A549 (cell line): ENCODE measurements around the gene ARIH1. TPM values are rescaled to one million over a fixed set of nuclear protein-coding genes. Genes with fewer than 3 reads are reported as not detected.
"Not testable (repeated sequence)": the region's sequence is repeated elsewhere in the genome, so short reads cannot be mapped to it uniquely, and the experiment has no call there.

Experiments
- ATAC-seq, 2 experiments: fragments of 200-7000 bp in 1 of 2; fragments of >200 bp in 1 of 2; cut with Nextera tagmentation in 1 of 2; cut with Tn5 transposase in 1 of 2; 3 replicates each; pipeline versions ENCODE4 v1.8.0 to v1.9.1; 2018 to 2020; ENCODE audit warnings: mild to moderate bottlenecking in 1 of 2, moderate library complexity in 1 of 2
- CTCF ChIA-PET: fragments of 300-600 bp; sonication (Branson Sonifier 250); formaldehyde crosslinking; extraction: SDS; loops from one replicate; lab custom pipeline; 2021; ENCODE audit warnings: antibody characterized with exemption, inconsistent platforms; lab: Yijun Ruan, JAX
- POLR2A ChIA-PET: fragments of 350-600 bp; formaldehyde crosslinking; extraction: SDS; loops from one replicate; lab custom pipeline; 2021; ENCODE audit warnings: antibody characterized with exemption, inconsistent platforms; lab: Yijun Ruan, JAX
- DNase-seq, 2 experiments: peaks; one replicate each; pipeline versions ENCODE4 v3.0.0 to v3.0.0-alpha.2; 2011 to 2016; ENCODE audit warnings: low read depth in 1 of 2, low spot score in 1 of 2
- FAIRE-seq: peaks from 2 replicates; lab custom pipeline; 2011; peaks lifted over from hg19 to GRCh38; lab: Jason Lieb, UNC
- H3K27ac ChIP-seq, 2 experiments: fragments of >200 bp; sonication (Bioruptor Twin); formaldehyde crosslinking; 3 replicates each; pipeline ENCODE4 v1.5.1; 2016 to 2017
- H3K4me1 ChIP-seq: fragments of >200 bp; sonication (Bioruptor Twin); formaldehyde crosslinking; 3 replicates; pipeline ENCODE4 v1.6.1; 2016
- H3K4me2 ChIP-seq: fragments of >200 bp; sonication (Bioruptor Twin); formaldehyde crosslinking; 3 replicates; pipeline ENCODE4 v1.6.1; 2016
- H3K4me3 ChIP-seq: fragments of >200 bp; sonication (Bioruptor Twin); formaldehyde crosslinking; 3 replicates; pipeline ENCODE4 v1.5.1; 2016
- H3K9me3 ChIP-seq: fragments of >200 bp; sonication (Bioruptor Twin); formaldehyde crosslinking; 3 replicates; pipeline ENCODE4 v1.6.1; 2016
- WGBS: methylation state at CpG from one replicate; pipeline ENCODE4 v1.1.6; 2017; ENCODE audit errors: missing lambda C conversion rate; 5-methylcytosine and 5-hydroxymethylcytosine counted together
- polyA plus RNA-seq, 4 experiments: library from polyadenylated mRNA; depleted of rRNA in 3 of 4; stranded (reverse); fragments of >200 nt; fragmentation: RNase III in 1 of 4; extraction: RNeasy Plus Mini Kit Qiagen cat#74134 plus additional on column Dnase treatment in 1 of 4; gene quantifications; 2 replicates in 3 of 4; 3 replicates in 1 of 4; pipeline ENCODE4 v1.2.3, GENCODE V29; 2011 to 2017
- TF ChIP-seq, protein P1 (sequence below): IDR thresholded peaks from 2 replicates; pipeline ENCODE4 v1.6.1; 2012
- TF ChIP-seq, protein P2 (sequence below): IDR thresholded peaks from 2 replicates; pipeline ENCODE4 v1.6.1; 2012; ENCODE audit warnings: low read depth, borderline replicate concordance

The ARIH1 gene
- polyA plus RNA-seq, 2 of the 4 experiments (the other 2 are of a cell fraction): 92.6 to 127 TPM

GRCh38 chr15:72636519-72637282, 162.6 kb downstream of the ARIH1 start:
- peak overlapping the region; percentile 32; the same call in 2 of the 3 replicates for H3K4me3 ChIP-seq

GRCh38 chr15:72639759-72640483, 165.8 kb downstream of the ARIH1 start:
- FAIRE-seq, DNase-seq, H3K4me2 ChIP-seq, H3K4me3 ChIP-seq, CTCF ChIA-PET, H3K27ac ChIP-seq, H3K9me3 ChIP-seq, ATAC-seq, H3K4me1 ChIP-seq, POLR2A ChIA-PET: not testable (repeated sequence)
- WGBS: no CpG with 5 or more reads among the region's 26 CpGs

More at GRCh38 chr15:72636519-72637282, 162.6 kb downstream of the ARIH1 start:
- POLR2A ChIA-PET, H3K9me3 ChIP-seq, H3K4me1 ChIP-seq, CTCF ChIA-PET, FAIRE-seq: not testable (repeated sequence)
- ATAC-seq (peak; percentile 87 to 88), DNase-seq (peak in 1 of 2 experiments; percentile 92)
- Histone ChIP-seq H3K4me2 (peak overlapping the region; percentile 58; the same call in 2 of the 3 replicates), H3K27ac (peak overlapping the region; percentile 56 to 82; a peak in 5 of 6 replicates)
- WGBS: 52% methylated on average over 6 of the region's 43 CpGs
- TF ChIP-seq, protein P1, sequence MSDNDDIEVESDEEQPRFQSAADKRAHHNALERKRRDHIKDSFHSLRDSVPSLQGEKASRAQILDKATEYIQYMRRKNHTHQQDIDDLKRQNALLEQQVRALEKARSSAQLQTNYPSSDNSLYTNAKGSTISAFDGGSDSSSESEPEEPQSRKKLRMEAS: peak; percentile 54
- TF ChIP-seq, protein P2, sequence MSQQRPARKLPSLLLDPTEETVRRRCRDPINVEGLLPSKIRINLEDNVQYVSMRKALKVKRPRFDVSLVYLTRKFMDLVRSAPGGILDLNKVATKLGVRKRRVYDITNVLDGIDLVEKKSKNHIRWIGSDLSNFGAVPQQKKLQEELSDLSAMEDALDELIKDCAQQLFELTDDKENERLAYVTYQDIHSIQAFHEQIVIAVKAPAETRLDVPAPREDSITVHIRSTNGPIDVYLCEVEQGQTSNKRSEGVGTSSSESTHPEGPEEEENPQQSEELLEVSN: peak; percentile 66; the same call in 1 of the 2 replicates

GRCh38 chr15:72642271-72642670, 168.1 kb downstream of the ARIH1 start:
- CTCF ChIA-PET, H3K4me2 ChIP-seq, DNase-seq, H3K4me3 ChIP-seq, ATAC-seq, H3K27ac ChIP-seq, FAIRE-seq, H3K9me3 ChIP-seq, H3K4me1 ChIP-seq, POLR2A ChIA-PET: not testable (repeated sequence)
- WGBS: no CpG with 5 or more reads among the region's 2 CpGs

- DNase-seq, POLR2A ChIA-PET, FAIRE-seq, H3K4me3 ChIP-seq, ATAC-seq, H3K27ac ChIP-seq, H3K4me1 ChIP-seq, H3K9me3 ChIP-seq, CTCF ChIA-PET, H3K4me2 ChIP-seq: not testable (repeated sequence)
- 68% methylated on average over 8 of the region's 10 CpGs for WGBS
These were observed 174.6 kb downstream of the ARIH1 start for GRCh38 chr15:72648631-72649253.

Other genes with a start within 250 kb of the ARIH1 start
- gene PKM, start 243.1 kb upstream of the ARIH1 start, polyA plus RNA-seq (2011; rRNA removed): 2,741 and 3,443 TPM in 2 replicates
- 3,389 to 3,848 TPM (median 3,810 TPM) in 3 replicates for gene PKM, start 243.1 kb upstream of the ARIH1 start, polyA plus RNA-seq (2017; fragmentation: RNase III; extraction: RNeasy Plus Mini Kit Qiagen cat#74134 plus additional on column Dnase treatment)
- 167 and 197 TPM in 2 replicates for gene PARP6, start 201.8 kb upstream of the ARIH1 start, polyA plus RNA-seq (2011; rRNA removed)
- gene PARP6, start 201.8 kb upstream of the ARIH1 start, polyA plus RNA-seq (2017; fragmentation: RNase III; extraction: RNeasy Plus Mini Kit Qiagen cat#74134 plus additional on column Dnase treatment): 70.3 to 83.3 TPM (median 78.0 TPM) in 3 replicates
- gene CELF6, start 154.2 kb upstream of the ARIH1 start, polyA plus RNA-seq (2011; rRNA removed): 0.16 and 0.24 TPM in 2 replicates
- gene CELF6, start 154.2 kb upstream of the ARIH1 start, polyA plus RNA-seq (2017; fragmentation: RNase III; extraction: RNeasy Plus Mini Kit Qiagen cat#74134 plus additional on column Dnase treatment): 0.14 TPM in 1 of 3 replicates, not detected in the others
- 148 and 180 TPM in 2 replicates for gene HEXA, start 98.3 kb upstream of the ARIH1 start, polyA plus RNA-seq (2011; rRNA removed)
- gene HEXA, start 98.3 kb upstream of the ARIH1 start, polyA plus RNA-seq (2017; fragmentation: RNase III; extraction: RNeasy Plus Mini Kit Qiagen cat#74134 plus additional on column Dnase treatment): 104 to 112 TPM (median 106 TPM) in 3 replicates
- gene TMEM202, start 76.0 kb upstream of the ARIH1 start, polyA plus RNA-seq (2011; rRNA removed): not detected in 2 replicates
- gene TMEM202, start 76.0 kb upstream of the ARIH1 start, polyA plus RNA-seq (2017; fragmentation: RNase III; extraction: RNeasy Plus Mini Kit Qiagen cat#74134 plus additional on column Dnase treatment): not detected in 3 replicates
- gene GOLGA6B, start 180.4 kb downstream of the ARIH1 start, polyA plus RNA-seq (2011; rRNA removed): not detected in 2 replicates
- not detected in 3 replicates for gene GOLGA6B, start 180.4 kb downstream of the ARIH1 start, polyA plus RNA-seq (2017; fragmentation: RNase III; extraction: RNeasy Plus Mini Kit Qiagen cat#74134 plus additional on column Dnase treatment)
- not detected in 2 replicates for gene HIGD2B, start 211.9 kb downstream of the ARIH1 start, polyA plus RNA-seq (2011; rRNA removed)
- gene HIGD2B, start 211.9 kb downstream of the ARIH1 start, polyA plus RNA-seq (2017; fragmentation: RNase III; extraction: RNeasy Plus Mini Kit Qiagen cat#74134 plus additional on column Dnase treatment): not detected in 3 replicates
- 40.4 and 43.3 TPM in 2 replicates for gene BBS4, start 211.9 kb downstream of the ARIH1 start, polyA plus RNA-seq (2011; rRNA removed)
- gene BBS4, start 211.9 kb downstream of the ARIH1 start, polyA plus RNA-seq (2017; fragmentation: RNase III; extraction: RNeasy Plus Mini Kit Qiagen cat#74134 plus additional on column Dnase treatment): 22.4 to 25.4 TPM (median 22.6 TPM) in 3 replicates